SK-N-SH (cell line): ENCODE data around the gene TRIM50. TPM values are rescaled to one million over a fixed set of nuclear protein-coding genes. Genes with fewer than 3 reads are reported as not detected.

ENCODE experiments used
- CTCF ChIA-PET: fragments of 300-600, 350-600 bp; formaldehyde crosslinking; extraction: SDS; loops from one replicate; lab custom pipeline; 2021; lab: Yijun Ruan, JAX
- POLR2A ChIA-PET: fragments of 350-600 bp; sonication (Branson Sonifier 250); formaldehyde crosslinking; extraction: SDS; loops from one replicate; lab custom pipeline; 2020; ENCODE audit warnings: antibody characterized with exemption, inconsistent platforms; lab: Yijun Ruan, JAX
- DNase-seq: peaks from one replicate; pipeline ENCODE4 v3.0.0; 2012
- H2AFZ ChIP-seq: fragments of 200-600 bp; sonication (generic); 2 replicates; pipeline ENCODE4 v1.8.1; 2016; ENCODE audit warnings: antibody characterized with exemption, mild to moderate bottlenecking, low read depth
- H3F3A ChIP-seq: fragments of 200-600 bp; sonication (generic); replicated peaks from 2 replicates; pipeline ENCODE3; 2016; ENCODE audit warnings: antibody characterized with exemption, mild to moderate bottlenecking; ENCODE audit not compliant: insufficient read depth
- H3K27ac ChIP-seq, 2 experiments: fragments of 200-500 bp in 1 of 2; fragments of 200-600 bp in 1 of 2; sonication (Bioruptor generic) in 1 of 2; sonication (generic), shearing (Covaris generic) in 1 of 2; 2 replicates each; pipeline versions ENCODE4 v1.5.1 to v1.6.1; 2014 to 2016; ENCODE audit warnings: low read depth in 2 of 2, inconsistent platforms in 1 of 2, low read length in 1 of 2, mild to moderate bottlenecking in 1 of 2, mixed read lengths in 1 of 2
- H3K27me3 ChIP-seq: fragments of 200-600 bp; sonication (generic), shearing (Covaris generic); 2 replicates; pipeline ENCODE4 v1.6.1; 2016; ENCODE audit warnings: mixed run types; ENCODE audit not compliant: insufficient read depth
- H3K36me3 ChIP-seq, 2 experiments: fragments of 200-500 bp in 1 of 2; fragments of 200-600 bp in 1 of 2; sonication (Bioruptor generic) in 1 of 2; sonication (generic) in 1 of 2; replicated peaks in 1 of 2; 2 replicates each; pipeline versions ENCODE3 to v1.5.1; 2014 to 2016; ENCODE audit warnings: low read length in 1 of 2, mild to moderate bottlenecking in 1 of 2; ENCODE audit not compliant: insufficient read depth in 2 of 2, control insufficient read depth in 1 of 2
- H3K4me1 ChIP-seq, 2 experiments: fragments of 200-500 bp in 1 of 2; fragments of 200-600 bp in 1 of 2; sonication (Bioruptor generic) in 1 of 2; sonication (generic), shearing (Covaris generic) in 1 of 2; 2 replicates each; pipeline versions ENCODE4 v1.5.1 to v1.6.1; 2014 to 2016; ENCODE audit warnings: low read depth in 1 of 2, low read length in 1 of 2, mixed run types in 1 of 2; ENCODE audit not compliant: insufficient read depth in 2 of 2, control insufficient read depth in 1 of 2
- H3K4me2 ChIP-seq: fragments of 200-600 bp; sonication (generic), shearing (Covaris generic); 2 replicates; pipeline ENCODE4 v1.6.1; 2017; ENCODE audit warnings: mixed run types
- H3K4me3 ChIP-seq, 2 experiments: fragments of 200-500 bp in 1 of 2; fragments of 200-600 bp in 1 of 2; sonication (Bioruptor generic) in 1 of 2; sonication (generic), shearing (Covaris generic) in 1 of 2; 2 replicates each; pipeline versions ENCODE4 v1.5.1 to v1.8.1; 2014 to 2016; ENCODE audit warnings: low read depth in 2 of 2, inconsistent platforms in 1 of 2, low read length in 1 of 2, mild to moderate bottlenecking in 1 of 2, mixed read lengths in 1 of 2, moderate library complexity in 1 of 2
- H3K79me2 ChIP-seq: fragments of 200-600 bp; sonication (generic); 2 replicates; pipeline ENCODE4 v1.8.1; 2017; ENCODE audit warnings: mild to moderate bottlenecking; ENCODE audit not compliant: insufficient read depth
- H3K9ac ChIP-seq: fragments of 200-600 bp; sonication (generic); 2 replicates; pipeline ENCODE4 v1.6.1; 2017; ENCODE audit warnings: mixed run types
- H3K9me2 ChIP-seq: fragments of 200-600 bp; sonication (generic); 2 replicates; pipeline ENCODE4 v1.6.1; 2017; ENCODE audit warnings: mixed run types
- H3K9me3 ChIP-seq: fragments of 200-600 bp; sonication (generic); 2 replicates; pipeline ENCODE4 v1.6.1; 2017; ENCODE audit warnings: mixed run types, mild to moderate bottlenecking, moderate library complexity
- H4K20me1 ChIP-seq: fragments of 200-600 bp; sonication (generic); 2 replicates; pipeline ENCODE4 v1.6.1; 2017; ENCODE audit warnings: mild to moderate bottlenecking, mixed run types; ENCODE audit not compliant: insufficient read depth
- CHD2 ChIP-seq: fragments of 150-350 bp; IDR thresholded peaks from 2 replicates; pipeline ENCODE4 v1.6.1; 2018; ENCODE audit warnings: low read length; ENCODE audit not compliant: partially characterized antibody
- CTCF ChIP-seq: fragments of 200-600 bp; sonication (generic); IDR thresholded peaks from 2 replicates; pipeline ENCODE4 v1.6.1; 2017; ENCODE audit warnings: antibody characterized with exemption, mild to moderate bottlenecking, moderate library complexity
- EP300 ChIP-seq, 2 experiments: IDR thresholded peaks; 2 replicates each; pipeline versions ENCODE4 v1.4.0 to v1.6.1; 2012; ENCODE audit warnings: borderline replicate concordance in 1 of 2, low read depth in 1 of 2, low read length in 1 of 2
- EZH2phosphoT487 ChIP-seq: fragments of 200-600 bp; sonication (generic); IDR thresholded peaks from 2 replicates; pipeline ENCODE4 v1.6.1; 2017; ENCODE audit warnings: low read depth, mixed run types, mild to moderate bottlenecking, antibody characterized with exemption, moderate library complexity, borderline replicate concordance
- FOXJ3 ChIP-seq: sonication (generic); formaldehyde crosslinking; IDR thresholded peaks from 2 replicates; pipeline ENCODE4 v1.5.1; 2020; ENCODE audit warnings: mild to moderate bottlenecking, missing genetic modification reagents
- FOXM1 ChIP-seq: IDR thresholded peaks from 2 replicates; pipeline ENCODE4 v1.4.0; 2012; ENCODE audit warnings: low read depth, mild to moderate bottlenecking
- GATA2 ChIP-seq: sonication (generic); formaldehyde crosslinking; IDR thresholded peaks from 2 replicates; pipeline ENCODE4 v1.5.0; 2020; ENCODE audit warnings: mild to moderate bottlenecking, missing genetic modification reagents
- IRF3 ChIP-seq: fragments of 150-350 bp; IDR thresholded peaks from 2 replicates; pipeline ENCODE4 v1.6.1; 2016; ENCODE audit warnings: mild to moderate bottlenecking, low read depth, low read length
- MAX ChIP-seq: IDR thresholded peaks from 2 replicates; pipeline ENCODE4 v1.4.0; 2012; ENCODE audit warnings: low read depth
- MEF2A ChIP-seq: IDR thresholded peaks from 2 replicates; pipeline ENCODE4 v1.4.0; 2012; ENCODE audit warnings: low read depth, borderline replicate concordance
- MXI1 ChIP-seq: IDR thresholded peaks from 2 replicates; pipeline ENCODE4 v1.6.1; 2012; ENCODE audit warnings: mild to moderate bottlenecking, low read depth, low read length, improper control_type of control experiment
- NFIC ChIP-seq: IDR thresholded peaks from 2 replicates; pipeline ENCODE4 v1.4.0; 2012; ENCODE audit warnings: borderline replicate concordance
- PBX3 ChIP-seq: IDR thresholded peaks from 2 replicates; pipeline ENCODE4; 2012
- POLR2AphosphoS5 ChIP-seq: IDR thresholded peaks from 2 replicates; pipeline ENCODE4 v1.6.1; 2012; ENCODE audit warnings: low read depth, low read length
- RAD21 ChIP-seq: IDR thresholded peaks from 2 replicates; pipeline ENCODE4 v1.6.1; 2012; ENCODE audit warnings: mild to moderate bottlenecking, low read length
- RFX5 ChIP-seq: IDR thresholded peaks from 2 replicates; pipeline ENCODE4 v1.6.1; 2012; ENCODE audit warnings: mild to moderate bottlenecking, improper control_type of control experiment, low read length
- SIN3A ChIP-seq: IDR thresholded peaks from 2 replicates; pipeline ENCODE4 v1.6.1; 2012; ENCODE audit warnings: low read depth, mild to moderate bottlenecking, low read length, moderate library complexity, borderline replicate concordance
- TAF1 ChIP-seq: IDR thresholded peaks from 2 replicates; pipeline ENCODE4 v1.6.1; 2012; ENCODE audit warnings: low read depth, mild to moderate bottlenecking, low read length, moderate library complexity, borderline replicate concordance
- USF1 ChIP-seq: IDR thresholded peaks from 2 replicates; pipeline ENCODE4 v1.4.0; 2012; ENCODE audit warnings: low read depth, borderline replicate concordance
- USF2 ChIP-seq: fragments of 150-350 bp; IDR thresholded peaks from 2 replicates; pipeline ENCODE4 v1.6.1; 2017; ENCODE audit warnings: antibody characterized with exemption, low read length, low read depth, borderline replicate concordance
- YY1 ChIP-seq: IDR thresholded peaks from 2 replicates; pipeline ENCODE4 v1.4.0; 2012; ENCODE audit warnings: low read depth, mild to moderate bottlenecking
- WGBS: methylation state at CpG from one replicate; pipeline ENCODE4 v1.1.6; 2017; ENCODE audit warnings: low lambda C conversion rate; 5-methylcytosine and 5-hydroxymethylcytosine counted together
- polyA plus RNA-seq, 3 experiments: library from polyadenylated mRNA; depleted of rRNA; stranded (reverse); fragments of >200 nt; gene quantifications; 2 replicates each; pipeline ENCODE4 v1.2.3, GENCODE V29; 2012

The TRIM50 gene
- polyA plus RNA-seq, 1 of the 3 experiments (the other 2 are of a cell fraction), result not detected

- no peak for TF ChIP-seq MXI1
- no peak for TF ChIP-seq USF1
- TF ChIP-seq MEF2A, result no peak
- no peak for TF ChIP-seq YY1
- Histone ChIP-seq H3K27me3 (no peaks in the 10 kb centered on the region), H3K79me2 (peaks cover 33% of the 10 kb centered on the region; the same call in 1 of the 2 replicates), H3K36me3 (peaks cover 10 to 22% of the 10 kb centered on the region in 2 experiments), H2AFZ (peak overlapping the region; percentile 81), H3F3A (no peaks in the 10 kb centered on the region), H3K9me3 (no peaks in the 10 kb centered on the region), H3K27ac (peak overlapping the region in 1 of 2 experiments; percentile 62; a peak in 2 of 4 replicates), H3K4me1 (peaks cover 0 to 13% of the 10 kb centered on the region in 2 experiments; a peak in 1 of 4 replicates), H3K9ac (peak overlapping the region; percentile 61), H4K20me1 (no peaks in the 10 kb centered on the region), H3K4me3 (peak overlapping the region; percentile 69 to 98), H3K4me2 (peak overlapping the region; percentile 94), H3K9me2 (no peaks in the 10 kb centered on the region)
- no peak for DNase-seq
- POLR2A ChIA-PET, result no interaction called here
- 12% methylated on average over 36 of the region's 43 CpGs for WGBS
- CTCF ChIA-PET, result interaction anchor here (1.0 to 2.8 kb wide), 3 partner anchors 12 to 144 kb away, joined by 3 to 8 read pairs (median 5); no protein-coding TSS in a partner anchor
Measured at GRCh38 chr7:73308074-73308664, 19.7 kb downstream of the TRIM50 start.

GRCh38 chr7:73307436-73307835 is 20.4 kb downstream of the TRIM50 start:
- H4K20me1 ChIP-seq, result no peaks in the 10 kb centered on the region
- no peak overlapping the region for H3K9ac ChIP-seq
- H3K36me3 ChIP-seq, result peaks cover 10 to 27% of the 10 kb centered on the region in 2 experiments
- no peak for DNase-seq
- H3K4me1 ChIP-seq, result peaks cover 0 to 13% of the 10 kb centered on the region in 2 experiments; a peak in 1 of 4 replicates
- no peaks in the 10 kb centered on the region for H3K9me2 ChIP-seq
- H3K79me2 ChIP-seq, result peaks cover 33% of the 10 kb centered on the region; the same call in 1 of the 2 replicates
- 96% methylated on average over 13 of the region's 13 CpGs for WGBS
- ChIA-PET POLR2A (no interaction called here), CTCF (interaction anchor here (1.4 kb wide), 1 partner anchor 144 kb away, joined by 5 read pairs; no protein-coding TSS in a partner anchor)
- no peak overlapping the region for H3K27ac ChIP-seq
- peak overlapping the region; percentile 94 for H3K4me2 ChIP-seq
- H3K4me3 ChIP-seq, result peak overlapping the region; percentile 69 to 98; a peak in 3 of 4 replicates
- H2AFZ ChIP-seq, result no peak overlapping the region
- H3K27me3 ChIP-seq, result no peaks in the 10 kb centered on the region
- H3F3A ChIP-seq, result no peaks in the 10 kb centered on the region
- no peaks in the 10 kb centered on the region for H3K9me3 ChIP-seq
- TF ChIP-seq CTCF, result no peak
- no peak for TF ChIP-seq EP300 (IDR thresholded peaks at IDR 0.05; ENCODE audit: borderline replicate concordance in 1 of 2, low read depth in 1 of 2, low read length in 1 of 2)
- no peak for TF ChIP-seq RAD21
- no peak for TF ChIP-seq FOXM1
- TF ChIP-seq POLR2AphosphoS5, result no peak
- TF ChIP-seq MXI1, result no peak
- TF ChIP-seq EZH2phosphoT487, result no peak
- TF ChIP-seq CHD2, result no peak
- TF ChIP-seq SIN3A, result no peak
- no peak for TF ChIP-seq NFIC
- no peak for TF ChIP-seq TAF1
- no peak for TF ChIP-seq GATA2 (CRISPR knock-in tag)
- no peak for TF ChIP-seq PBX3
- TF ChIP-seq USF2, result no peak
- TF ChIP-seq RFX5, result no peak
- TF ChIP-seq MAX, result no peak
- no peak for TF ChIP-seq IRF3
- TF ChIP-seq FOXJ3 (CRISPR knock-in tag), result no peak
